IgD-negative memory B cell (primary cell): ENCODE measurements around the gene BCL7C. TPM values are rescaled to one million over a fixed set of nuclear protein-coding genes. Genes with fewer than 3 reads are reported as not detected.

Experiments used
- H3K27ac Mint-ChIP-seq, 3 donors: one replicate each; pipeline ENCODE4 v1.8.0; 2020 to 2022; ENCODE audit warnings: mild to moderate bottlenecking in 3 of 3, mixed read lengths in 3 of 3, moderate library complexity in 1 of 3
- H3K27me3 Mint-ChIP-seq: one replicate; pipeline ENCODE4 v1.8.0; 2021; ENCODE audit warnings: mixed read lengths
- H3K36me3 Mint-ChIP-seq: one replicate; pipeline ENCODE4 v1.8.0; 2020; ENCODE audit warnings: mild to moderate bottlenecking, mixed read lengths
- H3K4me1 Mint-ChIP-seq, 3 donors: one replicate each; pipeline ENCODE4 v1.8.0; 2020 to 2022; ENCODE audit warnings: mixed read lengths in 3 of 3, mild to moderate bottlenecking in 1 of 3
- H3K4me3 Mint-ChIP-seq, 4 donors: one replicate each; pipeline ENCODE4 v1.8.0; 2020 to 2022; ENCODE audit warnings: mild to moderate bottlenecking in 4 of 4, mixed read lengths in 4 of 4, moderate library complexity in 3 of 4
- H3K9me3 Mint-ChIP-seq, 3 donors: one replicate each; pipeline ENCODE4 v1.8.0; 2020 to 2021; ENCODE audit warnings: mixed read lengths in 3 of 3, mild to moderate bottlenecking in 1 of 3
- polyA plus RNA-seq: library from polyadenylated mRNA; unstranded; fragments of 300-500 nt; fragmentation: Illumina TruSeq; gene quantifications from one replicate; pipeline ENCODE4 v1.2.3, GENCODE V29; 2021

Gene BCL7C
- polyA plus RNA-seq, 1 donor from 2014 or later, result 45.0 TPM

GRCh38 chr16:30910427-30911029, 16.7 kb upstream of the BCL7C start:
- Mint-ChIP-seq H3K4me1 (no peaks in the 10 kb centered on the region), H3K9me3 (no peaks in the 10 kb centered on the region), H3K36me3 (no peaks in the 10 kb centered on the region), H3K27me3 (no peaks in the 10 kb centered on the region), H3K4me3 (no peak overlapping the region), H3K27ac (no peak overlapping the region)

GRCh38 chr16:30907064-30907463, 13.2 kb upstream of the BCL7C start:
- no peak overlapping the region for H3K27ac Mint-ChIP-seq
- no peaks in the 10 kb centered on the region for H3K9me3 Mint-ChIP-seq
- H3K4me1 Mint-ChIP-seq, result peaks cover 11 to 16% (median 11%) of the 10 kb centered on the region in 3 donors
- peaks cover 2% of the 10 kb centered on the region for H3K36me3 Mint-ChIP-seq
- no peak overlapping the region for H3K4me3 Mint-ChIP-seq
- no peaks in the 10 kb centered on the region for H3K27me3 Mint-ChIP-seq

- Mint-ChIP-seq H3K4me1 (peaks cover 11 to 16% (median 15%) of the 10 kb centered on the region in 3 donors), H3K4me3 (peak overlapping the region in 2 of 4 donors; percentile 61 to 77), H3K27me3 (no peaks in the 10 kb centered on the region), H3K36me3 (peaks cover 2% of the 10 kb centered on the region), H3K9me3 (no peaks in the 10 kb centered on the region), H3K27ac (no peak overlapping the region)
Observed at GRCh38 chr16:30904114-30904780, 10.4 kb upstream of the BCL7C start.

- H3K4me3 Mint-ChIP-seq, result peak overlapping the region in 2 of 4 donors; percentile 61 to 76
Observed at GRCh38 chr16:30903596-30903995, 9.7 kb upstream of the BCL7C start.

GRCh38 chr16:30903002-30903401, 9.1 kb upstream of the BCL7C start:
- no peaks in the 10 kb centered on the region for H3K9me3 Mint-ChIP-seq
- H3K4me1 Mint-ChIP-seq, result peaks cover 11 to 16% (median 15%) of the 10 kb centered on the region in 3 donors
- H3K36me3 Mint-ChIP-seq, result peaks cover 2% of the 10 kb centered on the region
- H3K4me3 Mint-ChIP-seq, result peak overlapping the region; percentile 61 to 97 (median 94)
- H3K27ac Mint-ChIP-seq, result peak overlapping the region in 2 of 3 donors; percentile 41 to 89
- H3K27me3 Mint-ChIP-seq, result no peaks in the 10 kb centered on the region

More at GRCh38 chr16:30903596-30903995, 9.7 kb upstream of the BCL7C start:
- peaks cover 11 to 16% (median 15%) of the 10 kb centered on the region in 3 donors for H3K4me1 Mint-ChIP-seq
- peaks cover 2% of the 10 kb centered on the region for H3K36me3 Mint-ChIP-seq
- no peaks in the 10 kb centered on the region for H3K9me3 Mint-ChIP-seq
- peak overlapping the region in 2 of 3 donors; percentile 78 to 89 for H3K27ac Mint-ChIP-seq
- H3K27me3 Mint-ChIP-seq, result no peaks in the 10 kb centered on the region

- peak overlapping the region; percentile 41 to 93 (median 90) for H3K27ac Mint-ChIP-seq
- H3K4me1 Mint-ChIP-seq, result peaks cover 14 to 17% (median 17%) of the 10 kb centered on the region in 3 donors
Observed at GRCh38 chr16:30902029-30902972, 8.4 kb upstream of the BCL7C start.

GRCh38 chr16:30901201-30902028, 7.5 kb upstream of the BCL7C start:
- H3K4me3 Mint-ChIP-seq, result peak overlapping the region; percentile 74 to 88 (median 86)
- no peaks in the 10 kb centered on the region for H3K27me3 Mint-ChIP-seq
- H3K36me3 Mint-ChIP-seq, result peaks cover 2% of the 10 kb centered on the region

More at GRCh38 chr16:30902029-30902972, 8.4 kb upstream of the BCL7C start:
- H3K36me3 Mint-ChIP-seq, result peaks cover 2% of the 10 kb centered on the region
- peak overlapping the region; percentile 86 to 97 (median 94) for H3K4me3 Mint-ChIP-seq
- H3K27me3 Mint-ChIP-seq, result no peaks in the 10 kb centered on the region
- no peaks in the 10 kb centered on the region for H3K9me3 Mint-ChIP-seq

GRCh38 chr16:30900588-30900987, 6.7 kb upstream of the BCL7C start:
- H3K36me3 Mint-ChIP-seq, result peaks cover 2% of the 10 kb centered on the region
- no peaks in the 10 kb centered on the region for H3K9me3 Mint-ChIP-seq
- H3K4me3 Mint-ChIP-seq, result peak overlapping the region in 1 of 4 donors; percentile 86
- peaks cover 20 to 25% (median 21%) of the 10 kb centered on the region in 3 donors for H3K4me1 Mint-ChIP-seq
- H3K27ac Mint-ChIP-seq, result peak overlapping the region in 1 of 3 donors; percentile 83
- H3K27me3 Mint-ChIP-seq, result no peaks in the 10 kb centered on the region

More at GRCh38 chr16:30901201-30902028, 7.5 kb upstream of the BCL7C start:
- Mint-ChIP-seq H3K4me1 (peaks cover 18 to 21% (median 20%) of the 10 kb centered on the region in 3 donors), H3K27ac (peak overlapping the region in 2 of 3 donors; percentile 39 to 83), H3K9me3 (no peaks in the 10 kb centered on the region)

- Mint-ChIP-seq H3K9me3 (no peaks in the 10 kb centered on the region), H3K36me3 (peaks cover 2% of the 10 kb centered on the region), H3K4me3 (peak overlapping the region; percentile 16 to 60 (median 43)), H3K27ac (no peak overlapping the region), H3K27me3 (no peaks in the 10 kb centered on the region), H3K4me1 (peaks cover 23 to 28% (median 24%) of the 10 kb centered on the region in 3 donors)
Observed at GRCh38 chr16:30899794-30900193, 5.9 kb upstream of the BCL7C start.

- Mint-ChIP-seq H3K9me3 (no peaks in the 10 kb centered on the region), H3K27me3 (no peaks in the 10 kb centered on the region), H3K4me3 (peak overlapping the region; percentile 65 to 94 (median 76)), H3K27ac (peak overlapping the region; percentile 96), H3K4me1 (peaks cover 18 to 29% (median 23%) of the 10 kb centered on the region in 3 donors), H3K36me3 (no peaks in the 10 kb centered on the region)
Observed at GRCh38 chr16:30896889-30897733, 3.2 kb upstream of the BCL7C start.

- peak within 1 kb of the TSS; percentile 65 to 94 (median 76) for H3K4me3 Mint-ChIP-seq
- peaks cover 18 to 27% (median 25%) of the 10 kb centered on the region in 3 donors for H3K4me1 Mint-ChIP-seq
- H3K36me3 Mint-ChIP-seq, result no peaks in the 10 kb centered on the region
- H3K27ac Mint-ChIP-seq, result peak within 1 kb of the TSS; percentile 96
- H3K27me3 Mint-ChIP-seq, result no peaks in the 10 kb centered on the region
- no peaks in the 10 kb centered on the region for H3K9me3 Mint-ChIP-seq
Observed at GRCh38 chr16:30896261-30896888, 2.5 kb upstream of the BCL7C start, which contains the start of gene CTF1. Gene CTF1, plus strand, starts transcription at chr16:30896614. Its CDS starts 30 bp downstream, at chr16:30896644.

GRCh38 chr16:30895627-30896260, 1.9 kb upstream of the BCL7C start:
- Mint-ChIP-seq H3K27me3 (no peaks in the 10 kb centered on the region), H3K36me3 (peaks cover 2% of the 10 kb centered on the region), H3K4me1 (peaks cover 18 to 25% (median 24%) of the 10 kb centered on the region in 3 donors), H3K9me3 (no peaks in the 10 kb centered on the region), H3K4me3 (peak overlapping the region; percentile 41 to 87 (median 74)), H3K27ac (peak overlapping the region; percentile 60 to 96 (median 96))
